Measurements from ENCODE around the gene KCNN2. TPM values are rescaled to one million over a fixed set of nuclear protein-coding genes. Genes with fewer than 3 reads are reported as not detected.

The KCNN2 gene
- polyA plus RNA-seq, 2 donors: 0.21 to 0.22 TPM

GRCh38 chr5:114434396-114435219, 72.7 kb downstream of the KCNN2 start:
- H3K9me3 ChIP-seq (ENCODE audit: control insufficient read depth in 2 of 2, insufficient read depth in 1 of 2, low read depth in 1 of 2, low read length in 1 of 2): peaks cover 0 to 2% of the 10 kb centered on the region in 2 donors
- 46 to 56% methylated on average over 5 of the region's 5 CpGs for WGBS, 2 donors
- no peaks in the 10 kb centered on the region for H3K27me3 ChIP-seq (ENCODE audit: control insufficient read depth in 1 of 2, insufficient read depth in 2 of 2, low read length in 2 of 2)
- H3K4me1 ChIP-seq (ENCODE audit: control insufficient read depth in 2 of 2, insufficient read depth in 2 of 2, low read length in 1 of 2): no peaks in the 10 kb centered on the region
- no peak overlapping the region for H3K27ac ChIP-seq (ENCODE audit: low read depth in 2 of 2, low read length in 1 of 2)
- no peak overlapping the region for H3K4me3 ChIP-seq (ENCODE audit: low read depth in 1 of 2, low read length in 2 of 2)
- no peaks in the 10 kb centered on the region for H3K36me3 ChIP-seq (ENCODE audit: control insufficient read depth in 2 of 2, insufficient read depth in 2 of 2, low read length in 1 of 2)

- Histone ChIP-seq H3K4me3 (ENCODE audit: low read depth in 1 of 2, low read length in 2 of 2) (no peak overlapping the region), H3K4me1 (ENCODE audit: control insufficient read depth in 2 of 2, insufficient read depth in 2 of 2, low read length in 1 of 2) (no peaks in the 10 kb centered on the region), H3K27me3 (ENCODE audit: control insufficient read depth in 1 of 2, insufficient read depth in 2 of 2, low read length in 2 of 2) (no peaks in the 10 kb centered on the region), H3K27ac (ENCODE audit: low read depth in 2 of 2, low read length in 1 of 2) (no peak overlapping the region), H3K36me3 (ENCODE audit: control insufficient read depth in 2 of 2, insufficient read depth in 2 of 2, low read length in 1 of 2) (no peaks in the 10 kb centered on the region), H3K9me3 (ENCODE audit: control insufficient read depth in 2 of 2, insufficient read depth in 1 of 2, low read depth in 1 of 2, low read length in 1 of 2) (peaks cover 0 to 2% of the 10 kb centered on the region in 2 donors)
- WGBS, 2 donors: 66 to 78% methylated on average over 1 of the region's 1 CpG
These were observed 73.3 kb downstream of the KCNN2 start for GRCh38 chr5:114435220-114435481.

- Histone ChIP-seq H3K4me1 (ENCODE audit: control insufficient read depth in 2 of 2, insufficient read depth in 2 of 2, low read length in 1 of 2) (no peaks in the 10 kb centered on the region), H3K4me3 (ENCODE audit: low read depth in 1 of 2, low read length in 2 of 2) (no peak overlapping the region), H3K36me3 (ENCODE audit: control insufficient read depth in 2 of 2, insufficient read depth in 2 of 2, low read length in 1 of 2) (no peaks in the 10 kb centered on the region), H3K27me3 (ENCODE audit: control insufficient read depth in 1 of 2, insufficient read depth in 2 of 2, low read length in 2 of 2) (no peaks in the 10 kb centered on the region), H3K27ac (ENCODE audit: low read depth in 2 of 2, low read length in 1 of 2) (no peak overlapping the region), H3K9me3 (ENCODE audit: control insufficient read depth in 2 of 2, insufficient read depth in 1 of 2, low read depth in 1 of 2, low read length in 1 of 2) (peaks cover 0 to 2% of the 10 kb centered on the region in 2 donors)
- WGBS, 2 donors: 83 to 92% methylated on average over 1 of the region's 1 CpG
These were observed 74.0 kb downstream of the KCNN2 start for GRCh38 chr5:114435885-114436299.

- Histone ChIP-seq H3K27me3 (ENCODE audit: control insufficient read depth in 1 of 2, insufficient read depth in 2 of 2, low read length in 2 of 2) (no peaks in the 10 kb centered on the region), H3K4me3 (ENCODE audit: low read depth in 1 of 2, low read length in 2 of 2) (no peak overlapping the region), H3K27ac (ENCODE audit: low read depth in 2 of 2, low read length in 1 of 2) (no peak overlapping the region), H3K4me1 (ENCODE audit: control insufficient read depth in 2 of 2, insufficient read depth in 2 of 2, low read length in 1 of 2) (no peaks in the 10 kb centered on the region), H3K9me3 (ENCODE audit: control insufficient read depth in 2 of 2, insufficient read depth in 1 of 2, low read depth in 1 of 2, low read length in 1 of 2) (no peaks in the 10 kb centered on the region), H3K36me3 (ENCODE audit: control insufficient read depth in 2 of 2, insufficient read depth in 2 of 2, low read length in 1 of 2) (no peaks in the 10 kb centered on the region)
- WGBS, 2 donors: 63 to 64% methylated on average over 2 of the region's 2 CpGs
These were observed 76.1 kb downstream of the KCNN2 start for GRCh38 chr5:114437936-114438335.

GRCh38 chr5:114438471-114438870, 76.6 kb downstream of the KCNN2 start:
- no peaks in the 10 kb centered on the region for H3K4me1 ChIP-seq (ENCODE audit: control insufficient read depth in 2 of 2, insufficient read depth in 2 of 2, low read length in 1 of 2)
- H3K9me3 ChIP-seq (ENCODE audit: control insufficient read depth in 2 of 2, insufficient read depth in 1 of 2, low read depth in 1 of 2, low read length in 1 of 2): no peaks in the 10 kb centered on the region
- H3K27ac ChIP-seq (ENCODE audit: low read depth in 2 of 2, low read length in 1 of 2): no peak overlapping the region
- no peaks in the 10 kb centered on the region for H3K27me3 ChIP-seq (ENCODE audit: control insufficient read depth in 1 of 2, insufficient read depth in 2 of 2, low read length in 2 of 2)
- H3K4me3 ChIP-seq (ENCODE audit: low read depth in 1 of 2, low read length in 2 of 2): no peak overlapping the region
- 88 to 89% methylated on average over 4 of the region's 4 CpGs for WGBS, 2 donors
- no peaks in the 10 kb centered on the region for H3K36me3 ChIP-seq (ENCODE audit: control insufficient read depth in 2 of 2, insufficient read depth in 2 of 2, low read length in 1 of 2)

- H3K4me3 ChIP-seq (ENCODE audit: low read depth in 1 of 2, low read length in 2 of 2): no peak overlapping the region
- 64 to 81% methylated on average over 1 of the region's 1 CpG for WGBS, 2 donors
- no peaks in the 10 kb centered on the region for H3K9me3 ChIP-seq (ENCODE audit: control insufficient read depth in 2 of 2, insufficient read depth in 1 of 2, low read depth in 1 of 2, low read length in 1 of 2)
- H3K27ac ChIP-seq (ENCODE audit: low read depth in 2 of 2, low read length in 1 of 2): no peak overlapping the region
- no peaks in the 10 kb centered on the region for H3K4me1 ChIP-seq (ENCODE audit: control insufficient read depth in 2 of 2, insufficient read depth in 2 of 2, low read length in 1 of 2)
- no peaks in the 10 kb centered on the region for H3K27me3 ChIP-seq (ENCODE audit: control insufficient read depth in 1 of 2, insufficient read depth in 2 of 2, low read length in 2 of 2)
- H3K36me3 ChIP-seq (ENCODE audit: control insufficient read depth in 2 of 2, insufficient read depth in 2 of 2, low read length in 1 of 2): no peaks in the 10 kb centered on the region
These were observed 85.4 kb downstream of the KCNN2 start for GRCh38 chr5:114447084-114447773.

- H3K36me3 ChIP-seq (ENCODE audit: control insufficient read depth in 2 of 2, insufficient read depth in 2 of 2, low read length in 1 of 2): no peaks in the 10 kb centered on the region
- no peak overlapping the region for H3K27ac ChIP-seq (ENCODE audit: low read depth in 2 of 2, low read length in 1 of 2)
- no peaks in the 10 kb centered on the region for H3K9me3 ChIP-seq (ENCODE audit: control insufficient read depth in 2 of 2, insufficient read depth in 1 of 2, low read depth in 1 of 2, low read length in 1 of 2)
- WGBS, 2 donors: 54 to 56% methylated on average over 4 of the region's 4 CpGs
- H3K27me3 ChIP-seq (ENCODE audit: control insufficient read depth in 1 of 2, insufficient read depth in 2 of 2, low read length in 2 of 2): no peaks in the 10 kb centered on the region
- no peaks in the 10 kb centered on the region for H3K4me1 ChIP-seq (ENCODE audit: control insufficient read depth in 2 of 2, insufficient read depth in 2 of 2, low read length in 1 of 2)
- H3K4me3 ChIP-seq (ENCODE audit: low read depth in 1 of 2, low read length in 2 of 2): no peak overlapping the region
These were observed 86.6 kb downstream of the KCNN2 start for GRCh38 chr5:114448481-114448880.

GRCh38 chr5:114449860-114450421, 88.1 kb downstream of the KCNN2 start:
- 4 to 5% methylated on average over 16 of the region's 16 CpGs for WGBS, 2 donors
- Histone ChIP-seq H3K27me3 (ENCODE audit: control insufficient read depth in 1 of 2, insufficient read depth in 2 of 2, low read length in 2 of 2) (no peaks in the 10 kb centered on the region), H3K27ac (ENCODE audit: low read depth in 2 of 2, low read length in 1 of 2) (no peak overlapping the region), H3K9me3 (ENCODE audit: control insufficient read depth in 2 of 2, insufficient read depth in 1 of 2, low read depth in 1 of 2, low read length in 1 of 2) (no peaks in the 10 kb centered on the region), H3K36me3 (ENCODE audit: control insufficient read depth in 2 of 2, insufficient read depth in 2 of 2, low read length in 1 of 2) (no peaks in the 10 kb centered on the region), H3K4me3 (ENCODE audit: low read depth in 1 of 2, low read length in 2 of 2) (no peak overlapping the region), H3K4me1 (ENCODE audit: control insufficient read depth in 2 of 2, insufficient read depth in 2 of 2, low read length in 1 of 2) (no peaks in the 10 kb centered on the region)

GRCh38 chr5:114450437-114450836, 88.6 kb downstream of the KCNN2 start:
- WGBS, 2 donors: 55 to 58% methylated on average over 3 of the region's 3 CpGs
- no peaks in the 10 kb centered on the region for H3K4me1 ChIP-seq (ENCODE audit: control insufficient read depth in 2 of 2, insufficient read depth in 2 of 2, low read length in 1 of 2)
- no peak overlapping the region for H3K4me3 ChIP-seq (ENCODE audit: low read depth in 1 of 2, low read length in 2 of 2)
- H3K27ac ChIP-seq (ENCODE audit: low read depth in 2 of 2, low read length in 1 of 2): no peak overlapping the region
- no peaks in the 10 kb centered on the region for H3K36me3 ChIP-seq (ENCODE audit: control insufficient read depth in 2 of 2, insufficient read depth in 2 of 2, low read length in 1 of 2)
- no peaks in the 10 kb centered on the region for H3K27me3 ChIP-seq (ENCODE audit: control insufficient read depth in 1 of 2, insufficient read depth in 2 of 2, low read length in 2 of 2)
- H3K9me3 ChIP-seq (ENCODE audit: control insufficient read depth in 2 of 2, insufficient read depth in 1 of 2, low read depth in 1 of 2, low read length in 1 of 2): no peaks in the 10 kb centered on the region

Measured in esophagus (tissue), 2 donors.